Stimulated activated CD4-positive, alpha-beta T cell treated with anti-CD3 and anti-CD28 coated beads, TNF-alpha, amount 100 ng/mL, for 4 hours (primary cell): ENCODE data around the gene TUSC7.

Experiments used
- DNase-seq, 3 experiments: peaks; one replicate each; pipeline ENCODE4 v3.0.0-alpha.2; 2020; ENCODE audit warnings: low read depth in 3 of 3

Gene TUSC7

DNA sequence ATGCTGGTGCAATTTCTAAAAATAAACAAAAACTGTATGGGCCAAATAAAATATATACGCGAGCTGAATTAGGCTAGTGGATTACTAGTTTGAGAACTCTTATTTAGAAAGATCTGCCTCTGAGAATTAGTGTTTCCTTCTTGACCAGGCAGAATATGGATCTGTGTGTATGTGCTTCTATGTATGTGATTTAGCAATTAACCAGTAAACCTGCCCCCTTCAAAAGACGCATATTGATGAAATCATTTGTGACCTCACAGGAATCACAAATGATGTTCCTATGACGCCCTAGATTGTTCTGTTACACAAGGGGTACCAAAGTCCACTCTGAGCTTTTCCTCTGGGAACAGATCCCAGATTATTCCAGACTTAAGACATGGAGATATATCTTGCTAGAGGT is at the start of gene TUSC7:
Gene TUSC7 (plus strand): TSS at position 301 of the 400 bp plus-strand sequence.
- no peak for DNase-seq

DNA sequence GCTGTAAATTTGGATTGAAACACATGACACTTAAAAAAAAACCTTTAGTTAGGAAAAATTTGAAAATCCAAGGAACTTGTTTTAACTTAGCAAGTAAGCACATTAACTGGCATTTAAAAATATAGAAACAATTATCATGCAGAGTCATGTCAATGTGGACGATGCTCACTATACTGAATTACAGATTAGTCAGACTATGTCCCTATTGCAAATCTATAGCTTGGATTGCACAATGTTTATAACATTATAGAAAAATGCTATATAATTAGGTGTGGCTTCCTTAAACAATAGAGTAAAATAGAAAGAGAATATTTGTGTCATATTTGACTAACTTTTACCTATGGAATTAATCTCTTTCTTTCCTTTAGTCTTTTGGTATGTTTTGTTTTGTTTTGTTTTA is 48.4 kb upstream of the TUSC7 start:
- DNase-seq, result no peak

DNA sequence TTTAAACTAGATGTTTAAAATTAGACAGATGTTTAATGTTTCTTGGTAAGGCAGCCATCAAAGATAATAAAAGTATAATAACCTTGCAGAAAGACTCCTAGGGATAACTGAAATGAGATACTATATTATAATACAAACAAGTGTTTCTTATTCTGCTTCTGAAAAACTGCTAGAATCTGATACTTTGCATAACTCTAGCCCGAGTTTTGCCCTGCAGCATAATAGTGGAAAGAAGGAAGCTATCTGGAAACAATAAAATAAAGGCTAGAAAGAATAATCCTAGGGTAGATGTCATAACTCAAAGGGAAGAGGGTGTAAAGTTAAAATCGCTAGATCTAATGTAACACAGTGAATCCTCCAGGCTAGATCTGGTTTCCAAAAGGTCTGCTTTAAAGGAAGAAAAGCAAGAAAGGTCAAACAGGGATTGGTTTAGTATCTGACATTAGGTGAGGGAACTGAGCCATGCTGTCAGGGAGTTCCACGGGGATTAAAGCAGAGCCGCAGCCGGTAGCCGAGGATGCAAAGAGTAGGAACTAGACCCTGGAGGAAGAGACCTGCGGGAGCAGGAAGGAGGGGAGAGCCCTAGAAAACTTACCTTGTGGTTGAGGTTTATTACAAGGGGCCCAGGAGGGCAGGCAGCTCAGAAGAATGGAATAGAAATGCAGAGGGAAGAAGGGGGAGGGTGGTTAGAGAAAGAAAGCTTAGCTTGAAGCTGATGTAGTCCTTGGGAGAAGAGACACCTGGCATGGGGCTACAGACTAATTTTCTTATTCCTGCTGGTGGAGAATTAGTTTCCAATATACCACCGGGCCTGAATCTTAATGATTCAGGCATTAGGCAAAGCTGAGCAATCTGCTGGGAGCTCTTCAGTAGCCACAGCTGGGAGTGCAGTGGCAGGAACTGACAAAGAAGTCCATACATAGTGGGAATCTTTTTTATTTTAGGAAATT is 46.1 kb upstream of the TUSC7 start:
- no peak for DNase-seq

DNA sequence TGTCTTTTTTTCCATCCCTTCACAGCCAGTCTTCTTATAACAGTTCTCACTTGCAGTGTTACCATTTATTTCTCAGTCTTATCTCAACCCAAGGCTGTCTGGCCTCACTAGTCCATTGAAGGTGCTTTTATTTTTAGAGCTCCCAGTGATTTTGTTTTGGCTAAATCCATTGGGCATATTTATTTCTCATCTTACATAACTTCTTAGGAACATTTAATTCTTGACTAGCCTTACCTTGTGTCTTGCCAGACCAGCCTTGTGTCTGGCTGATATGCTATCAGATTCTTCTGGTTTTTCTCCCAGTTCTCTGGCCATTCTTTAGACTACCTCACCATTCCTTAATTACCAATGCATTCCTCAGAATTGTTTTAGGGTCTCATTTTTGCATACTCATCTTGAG is 42.3 kb upstream of the TUSC7 start:
- no peak for DNase-seq

- no peak for DNase-seq
Observed at GRCh38 chr3:116667791-116668190, 41.8 kb upstream of the TUSC7 start.

DNA sequence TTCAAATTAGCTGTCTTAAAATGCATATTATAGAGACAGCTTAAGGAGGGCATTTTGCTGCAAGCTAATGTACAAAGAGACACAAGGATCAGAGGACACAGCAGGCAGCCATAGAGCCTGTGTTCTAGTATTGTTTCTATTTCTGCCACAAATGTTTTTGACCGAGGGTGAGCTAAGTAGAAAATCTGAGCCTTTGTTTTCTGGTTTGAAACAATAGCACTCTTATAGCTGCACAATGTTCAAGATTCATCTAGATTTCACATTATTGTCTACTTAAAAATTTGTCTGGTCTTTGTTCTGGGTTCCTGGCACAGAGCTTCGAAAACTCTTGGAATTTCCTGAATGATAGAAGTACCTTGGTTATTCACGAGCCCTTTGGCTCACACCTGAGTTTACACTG is 40.0 kb upstream of the TUSC7 start:
- DNase-seq, result no peak

DNA sequence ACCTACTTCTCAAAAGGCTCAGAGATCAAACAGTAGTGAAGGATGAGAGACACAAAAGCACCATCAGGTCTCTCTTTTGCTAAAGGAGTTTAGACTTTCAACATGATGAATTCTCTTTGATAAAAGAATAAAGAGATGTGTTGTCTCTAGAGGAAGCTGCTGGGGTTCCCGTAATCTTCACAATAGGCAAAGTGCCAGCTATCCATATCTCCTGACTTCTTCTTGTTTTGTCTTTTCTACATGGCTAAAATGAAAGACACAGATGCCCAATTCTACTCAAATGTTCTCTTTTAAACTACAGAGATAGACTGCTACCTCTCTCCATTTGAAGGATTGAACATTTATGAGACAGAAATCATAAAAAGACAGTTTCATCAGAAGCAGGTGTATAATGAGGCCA is 38.4 kb upstream of the TUSC7 start:
- DNase-seq, result no peak

DNA sequence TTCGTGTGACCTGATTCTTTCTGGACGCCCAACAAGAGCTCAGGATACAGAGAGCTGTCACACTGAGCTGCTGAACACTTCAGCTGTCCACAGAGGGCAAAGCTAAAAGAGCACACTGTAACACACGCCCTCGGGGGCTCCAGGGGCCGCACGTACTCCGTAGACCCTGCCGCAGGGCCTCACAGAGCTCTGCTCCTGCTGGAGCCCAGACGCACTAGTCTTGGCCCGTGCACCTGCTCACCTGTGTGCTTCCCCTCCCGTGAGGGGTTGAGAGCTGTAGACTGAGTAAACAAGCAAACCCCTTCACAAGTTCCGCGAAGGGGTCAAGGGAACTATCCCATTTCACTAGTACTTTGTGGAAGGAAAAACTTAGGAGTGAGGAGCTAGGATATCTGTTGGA is 30.7 kb upstream of the TUSC7 start:
- DNase-seq, result no peak

DNA sequence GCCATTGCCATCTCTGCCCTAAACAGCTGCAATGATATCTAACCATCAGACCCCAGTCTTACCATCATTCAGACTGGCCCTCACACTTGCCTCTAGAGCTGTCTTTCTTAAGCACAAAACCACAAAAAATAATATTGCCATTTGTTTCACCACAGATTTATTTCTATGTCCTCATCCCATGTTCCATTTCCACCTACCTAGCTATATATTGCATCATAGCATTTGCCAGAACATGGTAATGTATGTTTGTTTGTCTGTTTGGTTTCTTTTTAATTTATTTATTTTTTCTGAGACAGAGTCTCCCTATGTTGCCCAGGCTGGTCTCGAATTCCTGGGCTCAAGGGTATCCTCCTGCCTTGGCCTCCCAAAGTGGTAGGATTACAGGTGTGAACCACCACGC is 18.5 kb upstream of the TUSC7 start:
- no peak for DNase-seq

DNA sequence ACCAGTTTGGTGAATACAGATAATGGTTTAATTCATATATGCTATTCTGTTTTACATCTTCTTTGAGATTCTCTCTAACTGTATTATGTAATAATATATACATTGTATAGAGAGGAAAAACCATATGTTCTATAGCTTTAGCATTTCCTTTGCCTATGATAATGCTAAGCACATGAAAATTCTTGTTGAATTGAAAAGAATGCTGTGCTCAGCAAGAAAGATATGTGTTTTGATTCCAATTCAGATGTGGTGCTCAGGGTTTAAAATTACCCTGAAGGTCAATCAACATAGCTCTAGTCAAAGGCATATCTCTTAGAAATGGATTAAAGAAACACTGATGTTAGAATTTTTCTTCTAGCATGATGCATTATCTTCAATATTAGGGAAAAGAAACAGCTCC is 8.5 kb upstream of the TUSC7 start:
- no peak for DNase-seq

DNA sequence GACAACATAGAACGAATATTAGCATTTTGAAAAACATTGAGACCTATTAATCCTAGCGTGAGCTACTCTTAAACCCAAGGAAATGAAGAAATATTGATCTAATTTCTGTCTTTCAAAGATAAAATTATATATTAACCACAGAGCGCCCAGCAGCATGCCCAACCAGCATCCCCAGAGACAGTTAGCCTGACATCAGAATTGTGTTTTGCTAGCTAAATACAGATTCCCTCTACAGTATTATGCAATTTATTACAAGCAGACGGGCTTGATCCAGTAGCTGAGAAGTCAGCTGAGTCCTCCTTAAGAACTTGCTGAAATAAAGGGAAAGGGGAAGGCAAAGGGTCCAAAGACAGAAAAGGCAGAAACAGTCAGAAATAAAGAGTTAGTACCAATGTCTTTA is 7.2 kb upstream of the TUSC7 start:
- no peak for DNase-seq

- DNase-seq, result no peak
Observed at GRCh38 chr3:116707531-116707930, 2.0 kb upstream of the TUSC7 start.

- DNase-seq, result no peak
Observed at GRCh38 chr3:116716490-116716889, 6.9 kb downstream of the TUSC7 start.

GRCh38 chr3:116717566-116717965 is 8.0 kb downstream of the TUSC7 start:
- DNase-seq, result no peak

DNA sequence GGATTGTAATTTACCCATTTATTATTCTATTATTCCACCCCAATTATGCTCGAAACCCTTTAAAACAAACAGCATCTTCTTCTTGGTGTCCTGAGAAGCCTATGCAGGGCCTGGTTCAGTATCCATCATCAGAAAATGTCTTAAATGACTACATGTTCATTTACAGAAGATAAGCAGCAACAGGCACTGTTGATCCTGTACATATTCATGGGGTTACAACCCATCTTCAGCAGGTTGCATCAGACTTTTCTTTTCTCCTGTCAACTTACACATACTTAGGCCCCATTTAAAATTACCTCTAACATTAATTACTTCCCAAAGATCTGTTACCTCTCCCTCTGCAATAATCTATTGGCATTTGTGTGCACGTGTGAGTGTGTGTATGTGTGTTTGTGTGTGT is 18.9 kb downstream of the TUSC7 start:
- no peak for DNase-seq

DNA sequence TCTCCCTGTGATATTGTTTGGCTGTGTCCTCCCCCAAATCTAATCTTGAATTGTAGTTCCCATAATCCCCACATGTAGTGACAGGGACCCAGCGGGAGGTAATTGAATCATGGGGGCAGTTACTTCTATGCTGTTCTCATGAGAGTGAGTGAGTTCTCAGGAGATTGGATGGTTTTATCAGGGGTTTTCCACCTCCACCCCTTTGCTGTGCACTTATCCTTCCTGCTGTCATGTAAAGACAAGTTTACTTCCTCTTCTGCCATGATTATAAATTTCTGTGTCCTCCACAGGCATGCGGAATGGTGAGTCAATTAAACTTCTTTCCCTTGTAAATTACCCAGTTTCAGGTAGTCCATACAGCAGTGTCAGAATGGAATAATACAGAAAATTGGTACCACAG is 24.7 kb downstream of the TUSC7 start:
- DNase-seq, result no peak

DNA sequence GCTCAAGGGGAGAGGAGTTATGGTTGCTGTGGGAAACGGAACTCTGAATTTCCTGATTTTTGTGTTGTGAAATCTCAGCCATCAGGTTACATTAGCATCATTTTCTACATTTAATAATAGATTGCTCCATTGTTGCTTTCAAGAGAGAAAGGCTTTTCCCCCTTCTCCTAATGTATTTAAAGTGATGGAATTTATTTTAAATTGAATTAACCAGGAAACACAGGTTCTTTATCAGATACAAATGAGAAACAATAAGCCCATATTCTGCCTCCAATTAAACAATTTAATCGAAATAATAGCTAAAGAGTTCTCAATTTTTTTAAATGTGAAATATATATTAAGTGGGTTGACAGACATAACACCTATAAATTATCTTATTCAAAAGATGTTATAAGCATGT is 30.1 kb downstream of the TUSC7 start:
- DNase-seq, result no peak

GRCh38 chr3:116740293-116740692 is 30.7 kb downstream of the TUSC7 start:
- no peak for DNase-seq

GRCh38 chr3:116741467-116741866 is 31.9 kb downstream of the TUSC7 start:
- no peak for DNase-seq

DNA sequence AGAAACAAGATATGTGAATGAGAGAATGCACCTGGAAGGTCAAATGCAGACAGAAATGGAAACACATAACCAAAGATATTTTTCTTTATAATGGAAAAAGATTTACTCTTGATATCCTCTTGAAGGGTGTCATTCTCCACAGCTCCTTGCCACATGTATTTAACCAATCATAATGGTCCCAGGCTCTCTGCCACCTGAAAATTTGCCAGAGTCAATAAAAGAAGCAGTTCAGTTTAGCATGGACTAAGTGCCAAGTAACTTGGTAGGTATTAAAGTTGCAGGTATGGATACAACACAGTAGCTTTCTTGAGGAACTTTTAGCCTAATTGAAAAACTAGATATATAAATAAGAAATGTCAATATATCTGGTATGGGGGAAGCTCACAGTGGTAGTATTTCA is 33.5 kb downstream of the TUSC7 start:
- DNase-seq, result no peak

GRCh38 chr3:116749388-116749787 is 39.8 kb downstream of the TUSC7 start:
- DNase-seq, result no peak

DNA sequence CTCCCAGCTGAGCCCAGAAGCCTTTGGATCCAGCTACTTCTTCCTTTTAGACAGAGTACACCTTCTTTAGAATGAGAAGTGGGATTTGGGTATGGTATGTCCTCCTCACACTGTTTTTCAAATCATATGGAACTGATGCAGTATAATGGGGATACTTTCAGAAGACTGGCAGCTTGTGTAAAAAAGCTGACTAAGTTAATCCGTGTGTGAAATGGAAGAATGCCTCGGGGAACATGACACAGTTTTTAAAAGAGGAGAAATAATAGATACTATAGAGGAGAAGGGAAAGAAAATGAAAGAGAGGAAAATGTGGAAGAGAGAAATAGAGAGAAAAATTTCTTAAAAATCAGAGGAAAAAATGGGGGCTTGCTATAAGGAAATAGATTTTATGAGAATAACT is 47.7 kb downstream of the TUSC7 start:
- DNase-seq, result no peak

GRCh38 chr3:116759316-116759715 is 49.7 kb downstream of the TUSC7 start:
- no peak for DNase-seq
